Measurements from ENCODE around the gene DSCAM.

DNA sequence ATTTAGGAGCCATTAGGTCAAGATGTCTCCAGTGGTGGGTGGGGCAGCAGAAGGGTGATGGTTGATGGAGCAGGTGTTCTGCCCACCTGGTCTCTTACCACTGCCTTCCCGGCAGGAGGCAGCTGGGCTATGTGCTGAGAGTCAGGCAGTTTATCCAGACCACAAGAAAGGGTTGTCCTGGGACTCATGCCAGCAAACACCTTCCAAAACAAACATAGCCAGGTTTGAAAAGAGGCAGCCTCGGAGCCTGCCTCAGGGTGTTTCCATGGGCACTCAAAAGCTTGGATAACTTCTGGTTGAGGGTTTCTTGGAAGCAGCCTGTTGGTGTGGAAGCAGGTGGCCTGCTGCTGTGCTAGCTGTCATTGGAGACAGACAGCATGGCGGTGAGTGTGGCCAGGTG lies 792.6 kb downstream of the DSCAM start:
- no peak for TF ChIP-seq POLR2A (IDR thresholded peaks at IDR 0.05; ENCODE audit: low read depth, low read length)
- no peak for TF ChIP-seq POLR2AphosphoS5 (IDR thresholded peaks at IDR 0.05; ENCODE audit: low read depth, low read length)
- TF ChIP-seq TAF1 (IDR thresholded peaks at IDR 0.05; ENCODE audit: borderline replicate concordance, low read depth, low read length): no peak
